Measurements from ENCODE around the gene TRNAU1AP. TPM values are rescaled to one million over a fixed set of nuclear protein-coding genes. Genes with fewer than 3 reads are reported as not detected.

TRNAU1AP gene
- total and polyA plus RNA-seq, 2 of the 13 experiments (the other 11 are each of a cell fraction or from before 2014, with no cell fraction given), result 29.0 to 42.9 TPM

- TF ChIP-seq, protein P1, sequence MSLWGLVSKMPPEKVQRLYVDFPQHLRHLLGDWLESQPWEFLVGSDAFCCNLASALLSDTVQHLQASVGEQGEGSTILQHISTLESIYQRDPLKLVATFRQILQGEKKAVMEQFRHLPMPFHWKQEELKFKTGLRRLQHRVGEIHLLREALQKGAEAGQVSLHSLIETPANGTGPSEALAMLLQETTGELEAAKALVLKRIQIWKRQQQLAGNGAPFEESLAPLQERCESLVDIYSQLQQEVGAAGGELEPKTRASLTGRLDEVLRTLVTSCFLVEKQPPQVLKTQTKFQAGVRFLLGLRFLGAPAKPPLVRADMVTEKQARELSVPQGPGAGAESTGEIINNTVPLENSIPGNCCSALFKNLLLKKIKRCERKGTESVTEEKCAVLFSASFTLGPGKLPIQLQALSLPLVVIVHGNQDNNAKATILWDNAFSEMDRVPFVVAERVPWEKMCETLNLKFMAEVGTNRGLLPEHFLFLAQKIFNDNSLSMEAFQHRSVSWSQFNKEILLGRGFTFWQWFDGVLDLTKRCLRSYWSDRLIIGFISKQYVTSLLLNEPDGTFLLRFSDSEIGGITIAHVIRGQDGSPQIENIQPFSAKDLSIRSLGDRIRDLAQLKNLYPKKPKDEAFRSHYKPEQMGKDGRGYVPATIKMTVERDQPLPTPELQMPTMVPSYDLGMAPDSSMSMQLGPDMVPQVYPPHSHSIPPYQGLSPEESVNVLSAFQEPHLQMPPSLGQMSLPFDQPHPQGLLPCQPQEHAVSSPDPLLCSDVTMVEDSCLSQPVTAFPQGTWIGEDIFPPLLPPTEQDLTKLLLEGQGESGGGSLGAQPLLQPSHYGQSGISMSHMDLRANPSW (CRISPR knock-in tag; IDR thresholded peaks at IDR 0.05; ENCODE audit: borderline replicate concordance), result 0 out of 2 replicates have a peak, but pooled peaks have one; percentile 22
- TF ChIP-seq, protein P2, sequence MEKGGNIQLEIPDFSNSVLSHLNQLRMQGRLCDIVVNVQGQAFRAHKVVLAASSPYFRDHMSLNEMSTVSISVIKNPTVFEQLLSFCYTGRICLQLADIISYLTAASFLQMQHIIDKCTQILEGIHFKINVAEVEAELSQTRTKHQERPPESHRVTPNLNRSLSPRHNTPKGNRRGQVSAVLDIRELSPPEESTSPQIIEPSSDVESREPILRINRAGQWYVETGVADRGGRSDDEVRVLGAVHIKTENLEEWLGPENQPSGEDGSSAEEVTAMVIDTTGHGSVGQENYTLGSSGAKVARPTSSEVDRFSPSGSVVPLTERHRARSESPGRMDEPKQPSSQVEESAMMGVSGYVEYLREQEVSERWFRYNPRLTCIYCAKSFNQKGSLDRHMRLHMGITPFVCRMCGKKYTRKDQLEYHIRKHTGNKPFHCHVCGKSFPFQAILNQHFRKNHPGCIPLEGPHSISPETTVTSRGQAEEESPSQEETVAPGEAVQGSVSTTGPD (CRISPR knock-in tag; IDR thresholded peaks at IDR 0.05), result no peak
- TF ChIP-seq ZNF296 (CRISPR knock-in tag; conservative IDR thresholded peaks at IDR 0.05) (no peak), TOPORS (CRISPR knock-in tag; IDR thresholded peaks at IDR 0.05) (peak; percentile 73; the same call in 1 of the 2 replicates), RNF219 (CRISPR knock-in tag; IDR thresholded peaks at IDR 0.05) (0 out of 2 replicates have a peak, but pooled peaks have one; percentile 48), ZNF646 (CRISPR knock-in tag; IDR thresholded peaks at IDR 0.05) (no peak), KDM5A (IDR thresholded peaks at IDR 0.05; ENCODE audit: borderline replicate concordance, low read length) (0 out of 2 replicates have a peak, but pooled peaks have one; percentile 2), SMAD9 (CRISPR knock-in tag; IDR thresholded peaks at IDR 0.05) (no peak), POLR2G (IDR thresholded peaks at IDR 0.05; ENCODE audit: low read depth, low read length) (peak; percentile 65), RBFOX2 (IDR thresholded peaks at IDR 0.05; ENCODE audit: low read depth, low read length) (peak; percentile 81), ZNF260 (CRISPR knock-in tag; IDR thresholded peaks at IDR 0.05; ENCODE audit: borderline replicate concordance, low read depth) (no peak), ZFX (CRISPR knock-in tag; IDR thresholded peaks at IDR 0.05; ENCODE audit: low read depth) (peak; percentile 14; the same call in 1 of the 2 replicates)
- TF ChIP-seq, protein P3, sequence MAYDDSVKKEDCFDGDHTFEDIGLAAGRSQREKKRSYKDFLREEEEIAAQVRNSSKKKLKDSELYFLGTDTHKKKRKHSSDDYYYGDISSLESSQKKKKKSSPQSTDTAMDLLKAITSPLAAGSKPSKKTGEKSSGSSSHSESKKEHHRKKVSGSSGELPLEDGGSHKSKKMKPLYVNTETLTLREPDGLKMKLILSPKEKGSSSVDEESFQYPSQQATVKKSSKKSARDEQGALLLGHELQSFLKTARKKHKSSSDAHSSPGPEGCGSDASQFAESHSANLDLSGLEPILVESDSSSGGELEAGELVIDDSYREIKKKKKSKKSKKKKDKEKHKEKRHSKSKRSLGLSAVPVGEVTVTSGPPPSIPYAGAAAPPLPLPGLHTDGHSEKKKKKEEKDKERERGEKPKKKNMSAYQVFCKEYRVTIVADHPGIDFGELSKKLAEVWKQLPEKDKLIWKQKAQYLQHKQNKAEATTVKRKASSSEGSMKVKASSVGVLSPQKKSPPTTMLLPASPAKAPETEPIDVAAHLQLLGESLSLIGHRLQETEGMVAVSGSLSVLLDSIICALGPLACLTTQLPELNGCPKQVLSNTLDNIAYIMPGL (CRISPR knock-in tag; IDR thresholded peaks at IDR 0.05; ENCODE audit: borderline replicate concordance in 1 of 2, low read depth in 1 of 2), result peak in 1 of 2 experiments; percentile 15; a peak in 2 of 4 replicates
Measured at GRCh38 chr1:28507247-28507645, 45.6 kb upstream of the TRNAU1AP start (continued).
